Stomach (tissue), 9 donors: ENCODE data around the gene LRP1B. TPM values are rescaled to one million over a fixed set of nuclear protein-coding genes. Genes with fewer than 3 reads are reported as not detected.

Experiments used
- DNase-seq, 2 donors: peaks; one replicate each; pipeline versions ENCODE4 v3.0.0 to v3.0.0-alpha.2; 2013 to 2019
- H3K27ac ChIP-seq, 5 donors: fragments of 200-600 bp in 4 of 5; sonication (generic) in 4 of 5; one replicate each; pipeline ENCODE4 v1.5.1; 2013 to 2019; ENCODE audit warnings: mild to moderate bottlenecking in 1 of 5, moderate library complexity in 1 of 5
- H3K27me3 ChIP-seq, 3 donors: fragments of 200-600 bp; sonication (generic); one replicate each; pipeline ENCODE4 v1.5.1; 2017 to 2019; ENCODE audit warnings: mixed run types in 1 of 3
- H3K36me3 ChIP-seq, 4 donors: fragments of 200-600 bp; sonication (generic); 1 replicate in 3 of 4; 2 replicates in 1 of 4; pipeline ENCODE4 v1.5.1; 2016 to 2019
- H3K4me1 ChIP-seq, 4 donors: fragments of 200-600 bp; sonication (generic); one replicate each; pipeline ENCODE4 v1.5.1; 2016 to 2019
- H3K4me3 ChIP-seq, 4 donors: fragments of 200-600 bp; sonication (generic) in 3 of 4; one replicate each; pipeline ENCODE4 v1.5.1; 2016 to 2019; ENCODE audit warnings: mild to moderate bottlenecking in 1 of 4
- H3K9me3 ChIP-seq, 4 donors: fragments of 200-600 bp; sonication (generic); one replicate each; pipeline ENCODE4 v1.5.1; 2016 to 2019
- CTCF ChIP-seq, 7 experiments: fragments of 450-650 bp in 4 of 7; fragments of 200-600 bp in 3 of 7; sonication (generic) in 3 of 7; IDR thresholded peaks; one replicate each; pipeline ENCODE4 v1.5.1; 2016 to 2019; ENCODE audit warnings: antibody characterized with exemption in 7 of 7, control low read depth in 2 of 7, mild to moderate bottlenecking in 1 of 7
- EP300 ChIP-seq: sonication (generic); formaldehyde crosslinking; IDR thresholded peaks from one replicate; pipeline ENCODE4 v1.6.1; 2017; ENCODE audit warnings: antibody characterized with exemption
- POLR2A ChIP-seq, 4 donors: fragments of 450-650 bp; IDR thresholded peaks; one replicate each; pipeline ENCODE4 v1.6.1; 2016; ENCODE audit warnings: antibody characterized with exemption in 4 of 4, control low read depth in 2 of 4, mild to moderate bottlenecking in 1 of 4, moderate library complexity in 1 of 4
- POLR2AphosphoS5 ChIP-seq, 3 donors: sonication (generic); formaldehyde crosslinking; IDR thresholded peaks; one replicate each; pipeline ENCODE4 v1.6.1; 2016; ENCODE audit warnings: antibody characterized with exemption in 3 of 3
- WGBS, 5 donors: extraction: QIAGEN DNeasy Blood & Tissue Kit in 3 of 5; methylation state at CpG; one replicate each; pipeline versions ENCODE4 v1.1.5 to v1.1.7; 2013 to 2018; 5-methylcytosine and 5-hydroxymethylcytosine counted together
- intact Hi-C: fragments of 100-400 bp; cut with DNase I; formaldehyde crosslinking; loops from one replicate; pipeline ENCODE4 v1.15.1; 2023; ENCODE audit warnings: low total_unique reads
- polyA plus RNA-seq, 3 donors: library from polyadenylated mRNA; stranded (reverse); fragments of 200-250 nt; gene quantifications; one replicate each; pipeline ENCODE4 v1.2.3, GENCODE V29; 2013
- total RNA-seq, 5 donors: library from RNA; depleted of rRNA; stranded (reverse); fragments of >200 nt; gene quantifications; one replicate each; pipeline versions ENCODE4 v1.1.0 to v1.2.3, GENCODE V29; 2014 to 2016
- donor health status: healthy with polysubstance abuse.
- donor health status: Bipolar disorder and iron deficiency.
- donor health status: healthy.

Gene LRP1B
- total and polyA plus RNA-seq, 8 donors: under 0.01 to 9.0 (median 0.38) TPM

GRCh38 chr2:142025394-142025793 lies 105.4 kb downstream of the LRP1B start:
- no peak for TF ChIP-seq CTCF (IDR thresholded peaks at IDR 0.05)
- TF ChIP-seq POLR2AphosphoS5 (IDR thresholded peaks at IDR 0.05): no peak
- TF ChIP-seq POLR2A (IDR thresholded peaks at IDR 0.05): no peak
- no peak for TF ChIP-seq EP300
- intact Hi-C loops: no loop called here
- no peak for DNase-seq
- Histone ChIP-seq H3K4me3 (no peak overlapping the region), H3K9me3 (no peaks in the 10 kb centered on the region), H3K4me1 (no peaks in the 10 kb centered on the region), H3K36me3 (no peaks in the 10 kb centered on the region), H3K27me3 (no peaks in the 10 kb centered on the region), H3K27ac (no peak overlapping the region)
- 61 to 77% (median 68%) methylated on average over 1 of the region's 1 CpG for WGBS, 5 donors

GRCh38 chr2:142020368-142020767 lies 110.4 kb downstream of the LRP1B start:
- 51 to 61% (median 58%) methylated on average over 1 of the region's 1 CpG for WGBS, 5 donors
- Histone ChIP-seq H3K4me3 (no peak overlapping the region), H3K9me3 (no peaks in the 10 kb centered on the region), H3K27ac (no peak overlapping the region), H3K4me1 (no peaks in the 10 kb centered on the region), H3K27me3 (no peaks in the 10 kb centered on the region), H3K36me3 (no peaks in the 10 kb centered on the region)
- TF ChIP-seq CTCF (IDR thresholded peaks at IDR 0.05) (no peak), EP300 (no peak), POLR2AphosphoS5 (IDR thresholded peaks at IDR 0.05) (no peak), POLR2A (IDR thresholded peaks at IDR 0.05) (no peak)
- no peak for DNase-seq
- intact Hi-C loops: no loop called here

GRCh38 chr2:142014536-142014935 lies 116.3 kb downstream of the LRP1B start:
- H3K9me3 ChIP-seq: no peaks in the 10 kb centered on the region
- TF ChIP-seq EP300 (no peak), POLR2AphosphoS5 (IDR thresholded peaks at IDR 0.05) (no peak), CTCF (IDR thresholded peaks at IDR 0.05) (no peak), POLR2A (IDR thresholded peaks at IDR 0.05) (no peak)
- no peaks in the 10 kb centered on the region for H3K36me3 ChIP-seq
- no peak for DNase-seq
- no peak overlapping the region for H3K27ac ChIP-seq
- 53 to 80% (median 72%) methylated on average over 1 of the region's 1 CpG for WGBS, 5 donors
- no peaks in the 10 kb centered on the region for H3K27me3 ChIP-seq
- peaks cover 0 to 9% (median 0%) of the 10 kb centered on the region in 4 donors for H3K4me1 ChIP-seq
- intact Hi-C loops: no loop called here
- H3K4me3 ChIP-seq: no peak overlapping the region

GRCh38 chr2:142012797-142013196 lies 118.0 kb downstream of the LRP1B start:
- TF ChIP-seq EP300: no peak
- no peak for TF ChIP-seq POLR2A (IDR thresholded peaks at IDR 0.05)
- TF ChIP-seq POLR2AphosphoS5 (IDR thresholded peaks at IDR 0.05): no peak
- no peak for TF ChIP-seq CTCF (IDR thresholded peaks at IDR 0.05)
- Histone ChIP-seq H3K9me3 (no peaks in the 10 kb centered on the region), H3K4me1 (peaks cover 0 to 9% (median 0%) of the 10 kb centered on the region in 4 donors), H3K27ac (no peak overlapping the region), H3K4me3 (no peak overlapping the region), H3K36me3 (no peaks in the 10 kb centered on the region), H3K27me3 (no peaks in the 10 kb centered on the region)
- no peak for DNase-seq
- intact Hi-C loops: no loop called here
- 63 to 96% (median 93%) methylated on average over 2 of the region's 2 CpGs for WGBS, 5 donors
